GM12872 (cell line): Measurements from ENCODE around the gene CNBP.

ENCODE experiments used
- TF ChIP-seq, protein P1 (sequence below): IDR thresholded peaks from 3 replicates; pipeline ENCODE4 v1.5.1; 2011; ENCODE audit warnings: low read depth, mild to moderate bottlenecking, low read length, moderate library complexity; ENCODE audit not compliant: insufficient read depth

CNBP gene

DNA sequence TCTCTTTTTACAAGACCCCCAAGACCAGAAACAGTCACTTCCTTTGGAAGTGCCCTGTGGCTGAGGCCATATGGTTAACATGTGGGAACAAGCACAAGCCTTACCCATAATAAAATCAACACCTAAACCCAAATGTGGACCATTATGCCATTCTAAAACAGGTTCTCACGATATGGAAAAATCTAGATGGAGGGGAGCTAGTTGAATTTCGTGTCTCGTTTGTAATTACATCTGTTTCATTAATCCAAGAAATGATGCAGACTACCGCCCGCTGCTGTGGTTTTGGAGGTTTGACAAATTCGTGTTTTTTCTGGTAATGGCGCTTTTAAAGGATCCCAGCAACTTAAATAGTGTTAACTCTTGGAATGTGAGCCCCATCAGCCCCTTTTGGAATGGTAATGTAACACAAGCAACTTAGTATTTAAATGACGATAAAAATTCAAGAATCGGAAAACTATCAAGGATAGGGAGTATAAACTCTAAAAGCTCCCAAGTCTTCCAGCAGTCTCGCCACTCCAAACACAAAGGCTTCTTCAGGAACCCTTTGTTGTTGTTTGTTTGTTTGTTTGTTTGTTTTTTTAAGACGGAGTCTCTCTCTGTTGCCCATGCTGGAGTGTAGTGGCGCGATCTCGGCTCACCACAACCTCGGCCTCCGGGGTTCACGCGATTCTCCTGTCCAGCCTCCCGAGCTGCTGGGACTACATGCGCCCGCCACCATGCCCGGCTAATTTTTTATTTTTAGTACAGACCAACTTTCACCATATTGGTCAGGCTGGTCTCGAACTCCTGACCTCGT lies 1.1 kb downstream of the CNBP start:
- TF ChIP-seq, protein P1, sequence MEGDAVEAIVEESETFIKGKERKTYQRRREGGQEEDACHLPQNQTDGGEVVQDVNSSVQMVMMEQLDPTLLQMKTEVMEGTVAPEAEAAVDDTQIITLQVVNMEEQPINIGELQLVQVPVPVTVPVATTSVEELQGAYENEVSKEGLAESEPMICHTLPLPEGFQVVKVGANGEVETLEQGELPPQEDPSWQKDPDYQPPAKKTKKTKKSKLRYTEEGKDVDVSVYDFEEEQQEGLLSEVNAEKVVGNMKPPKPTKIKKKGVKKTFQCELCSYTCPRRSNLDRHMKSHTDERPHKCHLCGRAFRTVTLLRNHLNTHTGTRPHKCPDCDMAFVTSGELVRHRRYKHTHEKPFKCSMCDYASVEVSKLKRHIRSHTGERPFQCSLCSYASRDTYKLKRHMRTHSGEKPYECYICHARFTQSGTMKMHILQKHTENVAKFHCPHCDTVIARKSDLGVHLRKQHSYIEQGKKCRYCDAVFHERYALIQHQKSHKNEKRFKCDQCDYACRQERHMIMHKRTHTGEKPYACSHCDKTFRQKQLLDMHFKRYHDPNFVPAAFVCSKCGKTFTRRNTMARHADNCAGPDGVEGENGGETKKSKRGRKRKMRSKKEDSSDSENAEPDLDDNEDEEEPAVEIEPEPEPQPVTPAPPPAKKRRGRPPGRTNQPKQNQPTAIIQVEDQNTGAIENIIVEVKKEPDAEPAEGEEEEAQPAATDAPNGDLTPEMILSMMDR = no peak

DNA sequence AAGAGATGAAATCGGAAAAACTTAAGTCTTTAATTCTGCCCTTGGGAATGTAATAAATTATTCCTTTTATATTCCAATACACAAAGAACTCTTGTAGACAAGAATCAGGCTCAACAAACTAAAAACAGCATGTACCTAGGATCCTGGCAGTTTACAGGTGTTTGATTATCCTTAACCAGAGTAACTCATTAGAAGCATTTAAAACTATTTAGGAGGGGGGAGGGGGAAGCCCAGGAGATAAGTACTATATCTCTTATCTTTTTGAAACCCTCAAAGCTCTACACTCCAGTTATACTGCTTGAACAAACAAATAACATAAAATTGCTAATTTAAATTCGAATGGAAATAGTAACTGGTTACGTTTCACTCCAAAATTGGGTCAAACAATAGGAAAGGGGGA lies 1.9 kb downstream of the CNBP start:
- TF ChIP-seq, protein P1 = no peak

DNA sequence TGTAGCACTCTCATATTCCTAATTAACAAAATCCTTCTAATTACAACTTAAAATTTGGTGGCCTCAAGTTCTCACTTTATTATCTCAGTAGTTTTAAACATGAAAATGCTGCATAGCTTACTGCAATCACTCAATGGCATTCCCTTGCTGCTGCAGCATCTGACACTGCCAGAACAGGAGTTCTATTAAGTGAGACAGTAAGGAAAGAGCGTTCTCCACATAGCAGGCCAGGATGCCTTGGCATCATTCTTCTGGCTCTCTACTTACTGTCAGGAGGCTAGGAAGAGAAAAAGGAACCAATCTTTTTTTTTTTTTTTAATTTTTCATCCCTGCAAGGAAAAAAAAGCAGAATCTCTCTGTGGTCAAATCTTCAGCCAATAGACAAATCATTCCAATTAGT lies 3.2 kb downstream of the CNBP start:
- TF ChIP-seq, protein P1 = no peak

DNA sequence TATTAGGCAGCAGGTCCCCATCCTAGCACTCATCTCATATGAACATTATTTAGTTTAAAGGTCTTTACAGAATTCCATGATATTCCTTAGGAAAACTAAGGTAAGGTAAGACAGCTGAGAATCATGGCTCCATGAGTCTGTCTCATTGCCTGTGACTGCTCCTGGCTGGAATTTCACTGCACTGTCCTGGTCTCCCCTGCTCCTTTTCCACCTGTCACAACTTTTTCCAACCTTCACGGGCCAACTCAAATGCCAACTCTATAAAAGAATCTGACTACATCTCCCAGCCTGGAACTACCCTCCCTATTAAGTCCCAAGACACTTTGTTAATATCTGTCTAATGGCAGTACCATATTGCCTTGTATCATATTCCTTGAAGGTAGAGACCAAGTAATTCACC lies 7.6 kb downstream of the CNBP start:
- TF ChIP-seq, protein P1 = no peak

DNA sequence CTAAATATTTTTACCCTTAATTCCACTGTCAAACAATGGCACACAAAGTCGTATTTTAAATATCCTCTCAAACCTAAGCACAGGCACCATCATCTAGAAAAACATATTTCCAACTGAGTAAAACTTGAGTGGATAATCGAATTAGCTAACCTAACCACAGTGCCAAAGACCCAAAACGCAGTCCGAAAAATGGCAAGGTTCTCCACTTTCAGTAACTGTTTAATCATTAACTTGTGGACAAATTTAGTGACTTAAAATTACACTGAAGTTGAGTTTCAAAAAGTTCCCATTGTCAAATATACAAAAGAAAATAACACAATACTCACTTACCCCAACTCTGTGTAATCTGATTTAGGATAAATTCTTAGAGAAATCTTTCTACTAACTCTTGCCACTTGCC lies 10.0 kb downstream of the CNBP start:
- TF ChIP-seq, protein P1 = no peak

DNA sequence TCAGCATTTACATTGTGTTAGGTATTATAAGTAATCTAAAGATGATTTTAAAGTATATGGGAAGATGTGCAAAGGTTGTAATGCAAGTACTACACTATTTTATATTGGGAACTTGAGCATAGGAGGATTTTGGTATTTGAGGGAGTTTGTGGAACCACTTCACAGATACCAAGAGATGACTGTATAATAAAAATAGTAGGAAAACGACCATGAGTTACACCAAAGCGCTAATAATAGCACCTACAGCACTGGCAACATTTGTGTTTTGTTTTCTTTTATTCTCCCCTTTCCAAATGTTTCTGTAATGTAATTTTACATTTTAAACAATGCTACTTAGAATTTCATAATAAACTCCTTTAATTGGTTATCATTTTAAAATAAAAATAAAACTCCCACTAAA lies 10.5 kb downstream of the CNBP start:
- TF ChIP-seq, protein P1 = no peak

DNA sequence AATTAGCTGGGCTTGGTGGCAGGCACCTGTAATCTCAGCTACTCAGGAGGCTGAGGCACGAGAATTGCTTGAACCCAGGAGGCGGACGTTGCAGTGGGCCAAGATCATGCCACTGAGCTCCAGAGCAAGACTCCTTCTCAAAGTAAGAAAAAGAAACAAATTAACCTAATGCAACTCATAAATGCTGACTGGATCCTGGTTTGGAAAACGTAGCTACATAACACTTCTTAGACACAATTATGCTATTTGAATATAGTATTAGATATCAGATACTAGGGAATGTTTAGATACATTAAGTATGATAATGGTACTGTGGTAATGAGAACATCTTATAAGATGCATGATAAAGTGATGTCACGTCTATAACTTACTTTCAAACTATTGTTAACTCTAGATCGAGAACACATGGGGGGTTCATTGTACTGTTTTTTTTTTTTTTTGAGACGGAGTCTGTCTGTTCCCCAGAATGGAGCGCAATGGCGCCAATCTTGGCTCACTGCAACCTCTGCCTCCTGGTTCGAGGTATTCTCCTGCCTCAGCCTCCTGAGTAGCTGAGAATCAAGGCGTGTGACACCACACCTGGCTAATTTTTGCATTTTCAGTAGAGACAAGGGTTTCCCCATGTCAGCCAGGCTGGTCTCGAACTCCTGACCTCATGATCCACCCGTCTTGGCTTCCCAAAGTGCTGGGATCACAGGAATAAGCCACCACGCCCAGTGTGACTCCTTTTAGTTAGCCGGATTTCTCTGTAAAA lies 16.9 kb downstream of the CNBP start:
- TF ChIP-seq, protein P1 = no peak
